ENCODE results near the gene OR52B6.

The OR52B6 gene, protein sequence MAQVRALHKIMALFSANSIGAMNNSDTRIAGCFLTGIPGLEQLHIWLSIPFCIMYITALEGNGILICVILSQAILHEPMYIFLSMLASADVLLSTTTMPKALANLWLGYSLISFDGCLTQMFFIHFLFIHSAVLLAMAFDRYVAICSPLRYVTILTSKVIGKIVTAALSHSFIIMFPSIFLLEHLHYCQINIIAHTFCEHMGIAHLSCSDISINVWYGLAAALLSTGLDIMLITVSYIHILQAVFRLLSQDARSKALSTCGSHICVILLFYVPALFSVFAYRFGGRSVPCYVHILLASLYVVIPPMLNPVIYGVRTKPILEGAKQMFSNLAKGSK

DNA sequence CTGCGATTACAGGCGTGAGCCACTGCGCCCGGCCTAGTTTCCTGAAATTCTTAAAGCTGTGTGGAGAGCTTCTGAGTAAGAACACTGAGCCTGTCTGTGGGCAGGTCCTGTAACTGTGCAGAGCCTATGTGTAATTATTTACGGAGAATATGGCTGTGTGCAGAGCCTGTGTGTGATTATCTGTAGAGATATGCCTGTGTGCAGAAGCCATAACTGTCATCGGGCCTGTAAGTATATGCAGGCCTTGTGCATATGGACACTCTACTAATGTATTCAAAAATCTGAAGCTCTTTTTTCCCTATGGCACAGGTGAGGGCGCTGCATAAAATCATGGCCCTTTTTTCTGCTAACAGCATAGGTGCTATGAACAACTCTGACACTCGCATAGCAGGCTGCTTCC is at the start of gene OR52B6:
OR52B6 (plus strand) TSS at position 301 of the 400 bp plus-strand sequence; CDS start at position 301, 0 bp downstream.
- no peak for TF ChIP-seq CTCF (IDR thresholded peaks at IDR 0.05; ENCODE audit: low read depth, low read length)
- H3K4me3 ChIP-seq (replicated peaks in 1 of 2; ENCODE audit: low read depth in 2 of 2, low read length in 2 of 2) = no peak within 1 kb of the TSS
- no peak for DNase-seq (ENCODE audit: low read depth in 2 of 2)

DNA sequence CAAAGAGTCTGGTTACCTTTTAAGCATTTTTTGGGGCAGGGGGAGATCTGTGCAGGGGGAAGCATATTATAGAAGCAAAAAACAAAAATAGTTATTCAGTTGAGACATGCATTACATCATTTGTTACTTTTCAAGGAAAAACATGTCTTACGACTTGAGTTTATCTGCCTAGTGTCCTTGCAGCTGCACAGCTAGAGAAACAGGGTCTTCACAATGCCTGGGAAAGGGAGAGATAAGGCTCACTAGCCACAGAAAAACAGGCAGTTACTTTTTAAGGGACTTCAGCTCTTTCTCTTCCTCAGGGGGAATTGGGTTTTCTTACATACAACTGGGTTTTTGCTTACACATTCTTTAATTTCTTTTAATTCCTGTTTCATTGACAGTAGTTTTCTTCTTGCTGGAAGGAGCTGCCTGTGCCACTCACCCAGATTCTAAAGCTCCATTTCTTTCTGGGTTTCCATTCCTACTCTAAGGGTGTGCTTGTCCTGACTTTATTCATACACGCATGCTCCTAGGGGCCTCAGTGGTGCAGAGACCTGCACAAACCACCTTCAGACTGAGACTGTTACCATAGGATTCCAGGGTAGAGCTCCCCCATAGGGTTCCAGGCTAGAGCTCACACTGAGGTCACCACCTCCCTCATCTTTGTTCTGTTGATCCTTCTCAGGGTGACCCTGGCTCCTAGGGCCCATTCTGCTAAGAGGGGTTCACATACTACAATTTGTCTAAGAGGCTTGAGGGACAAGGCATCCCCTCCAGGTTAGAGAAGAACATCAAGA is 49.4 kb upstream of the OR52B6 start:
- no peak for DNase-seq (ENCODE audit: low read depth in 2 of 2)
- TF ChIP-seq CTCF (IDR thresholded peaks at IDR 0.05; ENCODE audit: low read depth, low read length) = no peak
- no peak overlapping the region for H3K4me3 ChIP-seq (replicated peaks in 1 of 2; ENCODE audit: low read depth in 2 of 2, low read length in 2 of 2)

DNA sequence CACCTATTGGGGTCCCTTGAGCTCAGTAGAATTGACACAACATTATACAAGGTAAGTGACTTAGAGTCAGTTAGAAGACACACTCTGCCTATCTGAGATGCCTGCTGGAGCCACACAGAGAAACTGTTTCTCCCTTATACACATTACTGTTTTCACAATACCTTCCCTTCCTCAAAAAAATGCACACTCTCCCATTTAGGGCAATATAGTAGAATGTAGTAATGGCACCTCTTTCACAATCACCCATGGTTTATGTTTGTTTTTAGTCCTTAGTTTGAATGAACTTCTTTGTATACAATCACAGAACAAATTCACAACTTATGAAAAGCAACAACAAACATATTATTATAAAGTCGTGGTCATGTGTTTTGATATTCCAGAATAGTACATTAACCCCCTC is 46.6 kb upstream of the OR52B6 start:
- H3K4me3 ChIP-seq (replicated peaks in 1 of 2; ENCODE audit: low read depth in 2 of 2, low read length in 2 of 2) = no peak overlapping the region
- no peak for TF ChIP-seq CTCF (IDR thresholded peaks at IDR 0.05; ENCODE audit: low read depth, low read length)
- DNase-seq (ENCODE audit: low read depth in 2 of 2) = no peak

DNA sequence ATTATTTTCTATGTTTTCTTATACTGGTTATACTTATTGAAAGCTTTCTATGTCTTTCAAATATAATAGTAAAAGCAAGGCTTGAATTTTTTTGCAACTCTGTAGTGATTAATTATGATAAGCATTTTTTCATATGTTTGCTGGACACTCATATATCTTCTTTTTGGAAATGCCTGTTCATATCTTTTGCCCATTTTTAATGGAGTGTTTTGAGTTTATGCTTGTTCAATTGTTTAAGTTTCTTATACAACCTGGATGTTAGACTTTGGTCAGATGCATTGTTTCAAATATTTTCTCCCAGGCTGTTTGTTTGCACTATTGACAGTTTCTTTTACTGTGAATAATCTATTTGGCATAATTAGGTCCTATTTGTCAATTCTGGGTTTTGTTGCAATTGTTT is 44.2 kb upstream of the OR52B6 start:
- TF ChIP-seq CTCF (IDR thresholded peaks at IDR 0.05; ENCODE audit: low read depth, low read length) = no peak
- no peak overlapping the region for H3K4me3 ChIP-seq (replicated peaks in 1 of 2; ENCODE audit: low read depth in 2 of 2, low read length in 2 of 2)
- DNase-seq (ENCODE audit: low read depth in 2 of 2) = peak in 1 of 2 donors; percentile 53

- TF ChIP-seq CTCF (IDR thresholded peaks at IDR 0.05; ENCODE audit: low read depth, low read length) = no peak
- H3K4me3 ChIP-seq (replicated peaks in 1 of 2; ENCODE audit: low read depth in 2 of 2, low read length in 2 of 2) = no peak overlapping the region
- DNase-seq (ENCODE audit: low read depth in 2 of 2) = no peak
Measured at GRCh38 chr11:5541427-5541826, 39.2 kb upstream of the OR52B6 start.

- DNase-seq (ENCODE audit: low read depth in 2 of 2) = no peak
- no peak for TF ChIP-seq CTCF (IDR thresholded peaks at IDR 0.05; ENCODE audit: low read depth, low read length)
- H3K4me3 ChIP-seq (replicated peaks in 1 of 2; ENCODE audit: low read depth in 2 of 2, low read length in 2 of 2) = no peak overlapping the region
Measured at GRCh38 chr11:5546457-5546856, 34.2 kb upstream of the OR52B6 start.
